GM12878 (cell line): ENCODE data around the gene AP3D1. TPM values are rescaled to one million over a fixed set of nuclear protein-coding genes. Genes with fewer than 3 reads are reported as not detected.

Experiments used
- ATAC-seq: fragments of 200-7000 bp; cut with Tn5 transposase; 3 replicates; pipeline ENCODE4 v1.9.1; 2020; ENCODE audit warnings: mild to moderate bottlenecking, moderate library complexity
- BruUV-seq: library from RNA; stranded (reverse); fragments of 400-500 nt; replicated peaks from 2 replicates; lab custom pipeline; 2021; lab: Mats Ljungman, UMichigan
- CTCF ChIA-PET: fragments of 300-600 bp; sonication (Branson Sonifier 250); formaldehyde crosslinking; extraction: SDS; loops from one replicate; lab custom pipeline; 2021; ENCODE audit warnings: inconsistent platforms; lab: Yijun Ruan, JAX
- POLR2A ChIA-PET: fragments of 350-600 bp; formaldehyde crosslinking; extraction: SDS; loops from one replicate; lab custom pipeline; 2021; ENCODE audit warnings: inconsistent platforms; lab: Charles Lee
- RAD21 ChIA-PET: fragments of 300-600 bp; sonication (Branson Sonifier 250); formaldehyde crosslinking; loops from one replicate; lab custom pipeline; 2023; ENCODE audit warnings: antibody characterized with exemption; ENCODE audit not compliant: unreplicated experiment; lab: Charles Lee
- SMC1A ChIA-PET: fragments of 300-600 bp; sonication (Branson Sonifier 250); formaldehyde crosslinking; loops from one replicate; lab custom pipeline; 2023; ENCODE audit not compliant: unreplicated experiment, uncharacterized antibody; lab: Charles Lee
- DNase-seq: peaks from one replicate; pipeline ENCODE4 v3.0.0-alpha.2; 2011; ENCODE audit warnings: low read depth, low spot score
- FAIRE-seq: peaks from 3 replicates; lab custom pipeline; 2011; peaks lifted over from hg19 to GRCh38; lab: Jason Lieb, UNC
- H2AFZ ChIP-seq: 2 replicates; pipeline ENCODE4 v1.6.0; 2011; ENCODE audit warnings: low read depth, low read length, control low read depth; ENCODE audit not compliant: control insufficient read depth
- H3K27ac ChIP-seq: 2 replicates; pipeline ENCODE4 v1.5.1; 2011; ENCODE audit warnings: control low read depth; ENCODE audit not compliant: control insufficient read depth, insufficient read depth
- H3K27me3 ChIP-seq, 2 experiments: replicated peaks in 1 of 2; 2 replicates each; pipeline versions ENCODE4 v1.6.0 to v1.6.1; 2011; ENCODE audit warnings: low read length in 1 of 2; ENCODE audit not compliant: control insufficient read depth in 2 of 2, insufficient read depth in 2 of 2
- H3K36me3 ChIP-seq, 2 experiments: 2 replicates each; pipeline ENCODE4 v1.5.1; 2011; ENCODE audit warnings: low read length in 1 of 2; ENCODE audit not compliant: control insufficient read depth in 2 of 2, insufficient read depth in 2 of 2
- H3K4me1 ChIP-seq: 2 replicates; pipeline ENCODE4 v1.6.1; 2011; ENCODE audit warnings: mild to moderate bottlenecking, low read length, moderate library complexity, mixed read lengths; ENCODE audit not compliant: control insufficient read depth, insufficient read depth
- H3K4me2 ChIP-seq: 2 replicates; pipeline ENCODE4 v1.6.0; 2011; ENCODE audit warnings: control low read depth; ENCODE audit not compliant: control insufficient read depth, insufficient read depth
- H3K4me3 ChIP-seq: fragments of 200-600 bp; sonication (generic); 2 replicates; pipeline ENCODE4 v1.5.1; 2016
- H3K79me2 ChIP-seq: 2 replicates; pipeline ENCODE4 v1.6.0; 2011; ENCODE audit warnings: low read length; ENCODE audit not compliant: control insufficient read depth, insufficient read depth
- H3K9ac ChIP-seq: 2 replicates; pipeline ENCODE4 v1.8.0; 2011; ENCODE audit warnings: low read length, control low read depth, mixed read lengths; ENCODE audit not compliant: control insufficient read depth, insufficient read depth
- H3K9me3 ChIP-seq: replicated peaks from 3 replicates; pipeline ENCODE4 v1.5.1; 2011; ENCODE audit warnings: mild to moderate bottlenecking, low read length; ENCODE audit not compliant: control insufficient read depth, insufficient read depth
- H4K20me1 ChIP-seq: 2 replicates; pipeline ENCODE4 v1.6.0; 2011; ENCODE audit not compliant: control insufficient read depth, insufficient read depth
- ASH2L ChIP-seq: fragments of 300-600, 200-600 bp; sonication (generic); IDR thresholded peaks from 2 replicates; pipeline ENCODE4 v1.6.1; 2017; ENCODE audit warnings: low read depth, mild to moderate bottlenecking, borderline replicate concordance
- CBFB ChIP-seq: IDR thresholded peaks from 2 replicates; pipeline ENCODE4 v1.6.1; 2016; ENCODE audit warnings: antibody characterized with exemption, low read depth
- CTCF ChIP-seq, 3 experiments: IDR thresholded peaks in 2 of 3; conservative IDR thresholded peaks in 1 of 3; 2 replicates each; pipeline ENCODE4 v1.5.1; 2011; ENCODE audit warnings: low read depth in 3 of 3, low read length in 3 of 3, mild to moderate bottlenecking in 3 of 3, control low read depth in 2 of 3, moderate library complexity in 2 of 3, inconsistent platforms in 1 of 3, mixed read lengths in 1 of 3; ENCODE audit not compliant: control insufficient read depth in 2 of 3, insufficient read depth in 1 of 3; ENCODE audit errors: extremely low read depth in 1 of 3
- DPF2 ChIP-seq: fragments of 450-650 bp; IDR thresholded peaks from 2 replicates; pipeline ENCODE4 v1.6.1; 2017; ENCODE audit warnings: mild to moderate bottlenecking
- ESRRA ChIP-seq: IDR thresholded peaks from 2 replicates; pipeline ENCODE4 v1.6.1; 2012; ENCODE audit warnings: mild to moderate bottlenecking, low read length, improper control_type of control experiment
- FOXK2 ChIP-seq: fragments of 450-650 bp; IDR thresholded peaks from 2 replicates; pipeline ENCODE4 v1.6.1; 2017; ENCODE audit warnings: mild to moderate bottlenecking, moderate library complexity
- GATAD2B ChIP-seq: fragments of 450-650 bp; conservative IDR thresholded peaks from 2 replicates; pipeline ENCODE4 v1.6.1; 2017; ENCODE audit warnings: low read depth, mild to moderate bottlenecking, moderate library complexity
- HDAC6 ChIP-seq: fragments of 200-600 bp; sonication (generic); IDR thresholded peaks from one replicate; pipeline ENCODE4 v1.8.0; 2017; ENCODE audit warnings: antibody characterized with exemption; ENCODE audit not compliant: unreplicated experiment
- JUNB ChIP-seq: IDR thresholded peaks from 2 replicates; pipeline ENCODE4 v1.6.1; 2016; ENCODE audit warnings: antibody characterized with exemption, mild to moderate bottlenecking
- MEF2A ChIP-seq: IDR thresholded peaks from 2 replicates; pipeline ENCODE4 v1.6.1; 2011; ENCODE audit warnings: low read depth, mild to moderate bottlenecking, low read length, moderate library complexity; ENCODE audit not compliant: insufficient read depth
- MYC ChIP-seq: IDR thresholded peaks from 2 replicates; pipeline ENCODE4 v1.6.1; 2011; ENCODE audit warnings: mild to moderate bottlenecking, low read length, moderate library complexity, inconsistent platforms; ENCODE audit not compliant: insufficient read depth, insufficient replicate concordance, insufficient read length, severe bottlenecking
- POLR2A ChIP-seq: IDR thresholded peaks from 2 replicates; pipeline ENCODE4 v1.6.1; 2011; ENCODE audit warnings: low read depth, mild to moderate bottlenecking, low read length
- POLR2AphosphoS5 ChIP-seq: IDR thresholded peaks from 2 replicates; pipeline ENCODE4 v1.6.1; 2011; ENCODE audit warnings: mild to moderate bottlenecking, low read length, inconsistent platforms
- RCOR1 ChIP-seq: conservative IDR thresholded peaks from 2 replicates; pipeline ENCODE4 v1.6.1; 2012; ENCODE audit warnings: low read depth, low read length, improper control_type of control experiment
- SMAD5 ChIP-seq: IDR thresholded peaks from 2 replicates; pipeline ENCODE4 v1.6.1; 2016; ENCODE audit warnings: antibody characterized with exemption, low read depth
- TAF1 ChIP-seq: IDR thresholded peaks from 2 replicates; pipeline ENCODE4 v1.6.1; 2011; ENCODE audit warnings: mild to moderate bottlenecking, low read depth, low read length, borderline replicate concordance
- ZBED1 ChIP-seq: IDR thresholded peaks from 2 replicates; pipeline ENCODE4 v1.6.1; 2016; ENCODE audit warnings: borderline replicate concordance
- WGBS: methylation state at CpG from one replicate; pipeline ENCODE4 v1.1.6; 2016; ENCODE audit warnings: low lambda C conversion rate; ENCODE audit not compliant: insufficient replicate concordance, insufficient coverage; ENCODE audit errors: missing lambda C conversion rate; 5-methylcytosine and 5-hydroxymethylcytosine counted together
- in situ Hi-C: fragments of 300-500 bp; cut with MboI; formaldehyde crosslinking; loops from 9 replicates; pipeline ENCODE4 v1.14.3; 2018; ENCODE audit warnings: mixed read lengths
- intact Hi-C: fragments of 100-400 bp; cut with micrococcal nuclease; formaldehyde crosslinking; loops from one replicate; pipeline ENCODE4 v1.14.2; 2022; ENCODE audit not compliant: unreplicated experiment
- polyA plus RNA-seq, 11 experiments: library from polyadenylated mRNA; depleted of rRNA in 4 of 11; unstranded in 6 of 11; stranded (reverse) in 5 of 11; fragments of >200 nt; fragmentation: Nextera tagmentation in 4 of 11; fragmentation: Illumina TruSeq in 1 of 11; extraction: Ambion mirVana in 4 of 11; extraction: Trizol in 1 of 11; gene quantifications; 1 replicate in 1 of 11; 2 replicates in 10 of 11; pipeline versions ENCODE4 v1.2.1 to v1.2.3, GENCODE V29; 2011 to 2016; ENCODE audit warnings: inconsistent platforms in 2 of 11, missing spikeins in 2 of 11, low read depth in 1 of 11
- total RNA-seq, 4 experiments: library from RNA; depleted of rRNA in 3 of 4; stranded (reverse); fragments of >200 nt in 3 of 4; fragmentation: Illumina TruSeq in 1 of 4; extraction: Trizol in 1 of 4; gene quantifications; 2 replicates each; pipeline versions ENCODE4 v1.2.1 to v1.2.3, GENCODE V29; 2013 to 2021
- TF ChIP-seq, protein P1 (sequence below): IDR thresholded peaks from 2 replicates; pipeline ENCODE4 v1.6.1; 2012; ENCODE audit warnings: low read length, inconsistent platforms

Gene AP3D1
- total and polyA plus RNA-seq, 10 of the 15 experiments (the other 5 are each of a cell fraction or from before 2014, with no cell fraction given): 1.5 to 108 (median 59.1) TPM

- TF ChIP-seq ESRRA (no peak), SMAD5 (no peak), MYC (no peak), JUNB (no peak), RCOR1 (no peak), TAF1 (no peak), FOXK2 (no peak), POLR2A (peak; percentile 65), HDAC6 (no peak), ZBED1 (no peak), ASH2L (no peak), MEF2A (no peak), CBFB (no peak), DPF2 (no peak), CTCF (IDR thresholded peaks at IDR 0.05 in 2 of 3, conservative IDR thresholded peaks at IDR 0.05 in 1 of 3; ENCODE audit: control insufficient read depth in 2 of 3, extremely low read depth in 1 of 3, insufficient read depth in 1 of 3, low read depth in 3 of 3, low read length in 3 of 3) (no peak), GATAD2B (no peak), POLR2AphosphoS5 (peak; percentile 62)
- TF ChIP-seq, protein P1, sequence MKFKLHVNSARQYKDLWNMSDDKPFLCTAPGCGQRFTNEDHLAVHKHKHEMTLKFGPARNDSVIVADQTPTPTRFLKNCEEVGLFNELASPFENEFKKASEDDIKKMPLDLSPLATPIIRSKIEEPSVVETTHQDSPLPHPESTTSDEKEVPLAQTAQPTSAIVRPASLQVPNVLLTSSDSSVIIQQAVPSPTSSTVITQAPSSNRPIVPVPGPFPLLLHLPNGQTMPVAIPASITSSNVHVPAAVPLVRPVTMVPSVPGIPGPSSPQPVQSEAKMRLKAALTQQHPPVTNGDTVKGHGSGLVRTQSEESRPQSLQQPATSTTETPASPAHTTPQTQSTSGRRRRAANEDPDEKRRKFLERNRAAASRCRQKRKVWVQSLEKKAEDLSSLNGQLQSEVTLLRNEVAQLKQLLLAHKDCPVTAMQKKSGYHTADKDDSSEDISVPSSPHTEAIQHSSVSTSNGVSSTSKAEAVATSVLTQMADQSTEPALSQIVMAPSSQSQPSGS: peak; percentile 21; the same call in 1 of the 2 replicates
- TF ChIP-seq, all 136 proteins: peak for 3
- ChIA-PET SMC1A (no interaction called here), CTCF (no interaction called here), RAD21 (no interaction called here), POLR2A (no interaction called here)
- H4K20me1 ChIP-seq: no peaks in the 10 kb centered on the region
- H3K79me2 ChIP-seq: peaks cover 20% of the 10 kb centered on the region
- no peak overlapping the region for H2AFZ ChIP-seq
- whole genome bisulfite sequencing: 95% methylated on average over 39 of the region's 39 CpGs
- intact Hi-C loops: loop anchor here (10.0 kb wide), 3 partner anchors 135 to 195 kb away; partner anchors contain the start of genes ADAT3, PLEKHJ1, SCAMP4 and SF3A2
- H3K4me1 ChIP-seq: peaks cover 2% of the 10 kb centered on the region; the same call in 1 of the 2 replicates
- DNase-seq (no peak), ATAC-seq (no peak), FAIRE-seq (no peak)
- H3K9me3 ChIP-seq: no peaks in the 10 kb centered on the region
- H3K4me3 ChIP-seq: no peak overlapping the region
- H3K36me3 ChIP-seq: peaks cover 22 to 34% of the 10 kb centered on the region in 2 experiments; a peak in 3 of 4 replicates
- in situ Hi-C loops: no loop called here
- H3K4me2 ChIP-seq: no peak overlapping the region
- no peaks in the 10 kb centered on the region for H3K27me3 ChIP-seq
- H3K27ac ChIP-seq: no peak overlapping the region
- BruUV-seq: no TSS peak
- H3K9ac ChIP-seq: no peak overlapping the region
These were observed 51.2 kb downstream of the AP3D1 start for GRCh38 chr19:2099937-2100718.
